PC-9 (cell line): ENCODE results near the gene DCHS1. TPM values are rescaled to one million over a fixed set of nuclear protein-coding genes. Genes with fewer than 3 reads are reported as not detected.

Experiments used
- BruUV-seq: library from RNA; stranded (reverse); fragments of 400-500 nt; replicated peaks from 2 replicates; lab custom pipeline; 2021; lab: Mats Ljungman, UMichigan
- CTCF ChIA-PET: fragments of 300-600 bp; sonication (Branson Sonifier 250); formaldehyde crosslinking; loops from one replicate; lab custom pipeline; 2022; ENCODE audit warnings: antibody characterized with exemption; lab: Charles Lee
- POLR2A ChIA-PET: fragments of 300-600 bp; sonication (Branson Sonifier 250); formaldehyde crosslinking; loops from one replicate; lab custom pipeline; 2022; ENCODE audit warnings: antibody characterized with exemption; ENCODE audit not compliant: unreplicated experiment; lab: Charles Lee
- DNase-seq, 2 experiments: peaks; one replicate each; pipeline versions ENCODE4 v3.0.0 to v3.0.0-alpha.2; 2015 to 2022; ENCODE audit warnings: mixed read lengths in 1 of 2
- H2AFZ ChIP-seq: fragments of 200-600 bp; sonication (generic); 2 replicates; pipeline ENCODE4 v1.8.1; 2017; ENCODE audit warnings: antibody characterized with exemption
- H3F3A ChIP-seq: fragments of 200-600 bp; sonication (generic); 2 replicates; pipeline ENCODE4 v1.8.1; 2017; ENCODE audit warnings: antibody characterized with exemption, mild to moderate bottlenecking, low read depth; ENCODE audit not compliant: insufficient read depth
- H3K27ac ChIP-seq: fragments of 200-600 bp; sonication (generic); 2 replicates; pipeline ENCODE4 v1.6.1; 2016; ENCODE audit warnings: mixed run types
- H3K27me3 ChIP-seq: fragments of 200-600 bp; sonication (generic); 2 replicates; pipeline ENCODE4 v1.6.1; 2016; ENCODE audit warnings: low read depth, mixed run types; ENCODE audit not compliant: insufficient read depth
- H3K36me3 ChIP-seq: fragments of 200-600 bp; sonication (generic); 2 replicates; pipeline ENCODE4 v1.6.1; 2016; ENCODE audit warnings: low read depth, mixed run types
- H3K4me1 ChIP-seq: fragments of 200-600 bp; sonication (generic); replicated peaks from 2 replicates; pipeline ENCODE4 v1.6.1; 2016; ENCODE audit warnings: mixed run types; ENCODE audit not compliant: insufficient read depth
- H3K4me2 ChIP-seq: fragments of 200-600 bp; sonication (generic); 2 replicates; pipeline ENCODE4 v1.6.1; 2017; ENCODE audit warnings: mixed run types
- H3K4me3 ChIP-seq: fragments of 200-600 bp; sonication (generic); 2 replicates; pipeline ENCODE4 v1.6.1; 2016; ENCODE audit warnings: mixed run types
- H3K79me2 ChIP-seq: fragments of 200-600 bp; sonication (generic); 2 replicates; pipeline ENCODE4 v1.6.1; 2017; ENCODE audit warnings: low read depth, mixed run types
- H3K9me2 ChIP-seq: fragments of 200-600 bp; sonication (generic); 2 replicates; pipeline ENCODE4 v1.8.1; 2017; ENCODE audit warnings: mild to moderate bottlenecking; ENCODE audit not compliant: insufficient read depth
- H3K9me3 ChIP-seq: fragments of 200-600 bp; sonication (generic); 2 replicates; pipeline ENCODE4 v1.8.1; 2016; ENCODE audit warnings: low read depth; ENCODE audit not compliant: insufficient read depth
- H4K20me1 ChIP-seq: fragments of 200-600 bp; sonication (generic); 2 replicates; pipeline ENCODE4 v1.8.1; 2017; ENCODE audit not compliant: insufficient read depth
- EZH2 ChIP-seq: fragments of 200-600 bp; sonication (generic); IDR thresholded peaks from 2 replicates; pipeline ENCODE4 v1.8.0; 2017; ENCODE audit warnings: antibody characterized with exemption, low read depth
- intact Hi-C: fragments of 100-400 bp; cut with micrococcal nuclease; formaldehyde crosslinking; loops from one replicate; pipeline ENCODE4 v1.10.0; 2022; ENCODE audit not compliant: unreplicated experiment
- total RNA-seq: library from RNA; stranded (reverse); gene quantifications from 2 replicates; pipeline ENCODE4 v1.2.3, GENCODE V29; 2021
- TF ChIP-seq, protein P1 (sequence below): fragments of 200-600 bp; sonication (generic); conservative IDR thresholded peaks from 2 replicates; pipeline ENCODE4 v1.6.1; 2017; ENCODE audit warnings: mixed run types, antibody characterized with exemption, mild to moderate bottlenecking, moderate library complexity

DCHS1 gene
- total RNA-seq, 1 experiment from 2014 or later: 0.22 TPM

DNA sequence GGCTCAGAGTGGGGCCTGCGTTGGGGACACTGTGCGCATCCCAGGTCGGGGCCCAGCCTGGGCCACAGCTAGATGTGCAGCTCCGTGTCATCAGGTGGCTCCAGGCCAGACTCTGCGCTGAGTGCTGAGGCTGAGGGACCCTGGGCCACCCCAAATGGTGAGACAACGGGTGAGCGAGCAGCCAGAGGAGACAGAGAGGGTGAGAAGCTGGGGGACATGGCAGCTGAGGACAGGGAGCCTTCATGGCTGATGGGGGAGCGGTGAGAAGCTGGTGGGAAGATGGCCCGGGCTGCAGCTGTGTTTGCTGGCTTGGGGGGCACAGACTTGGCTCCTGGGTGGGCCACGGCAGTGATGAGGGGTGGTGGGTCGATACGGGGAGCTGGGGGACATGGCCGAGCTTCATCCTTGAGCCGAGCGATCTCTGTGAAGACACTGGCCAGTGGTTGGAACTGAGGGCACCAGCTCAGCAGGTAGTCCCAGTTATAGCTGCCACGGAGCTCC, 33.8 kb downstream of the DCHS1 start:
- no peak overlapping the region for H2AFZ ChIP-seq
- no peak overlapping the region for H3K4me2 ChIP-seq
- CTCF ChIA-PET: no interaction called here
- no peak overlapping the region for H3K4me3 ChIP-seq
- no peak overlapping the region for H3K27ac ChIP-seq
- TF ChIP-seq EZH2: no peak
- TF ChIP-seq, protein P1, sequence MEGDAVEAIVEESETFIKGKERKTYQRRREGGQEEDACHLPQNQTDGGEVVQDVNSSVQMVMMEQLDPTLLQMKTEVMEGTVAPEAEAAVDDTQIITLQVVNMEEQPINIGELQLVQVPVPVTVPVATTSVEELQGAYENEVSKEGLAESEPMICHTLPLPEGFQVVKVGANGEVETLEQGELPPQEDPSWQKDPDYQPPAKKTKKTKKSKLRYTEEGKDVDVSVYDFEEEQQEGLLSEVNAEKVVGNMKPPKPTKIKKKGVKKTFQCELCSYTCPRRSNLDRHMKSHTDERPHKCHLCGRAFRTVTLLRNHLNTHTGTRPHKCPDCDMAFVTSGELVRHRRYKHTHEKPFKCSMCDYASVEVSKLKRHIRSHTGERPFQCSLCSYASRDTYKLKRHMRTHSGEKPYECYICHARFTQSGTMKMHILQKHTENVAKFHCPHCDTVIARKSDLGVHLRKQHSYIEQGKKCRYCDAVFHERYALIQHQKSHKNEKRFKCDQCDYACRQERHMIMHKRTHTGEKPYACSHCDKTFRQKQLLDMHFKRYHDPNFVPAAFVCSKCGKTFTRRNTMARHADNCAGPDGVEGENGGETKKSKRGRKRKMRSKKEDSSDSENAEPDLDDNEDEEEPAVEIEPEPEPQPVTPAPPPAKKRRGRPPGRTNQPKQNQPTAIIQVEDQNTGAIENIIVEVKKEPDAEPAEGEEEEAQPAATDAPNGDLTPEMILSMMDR: no peak
- no peaks in the 10 kb centered on the region for H4K20me1 ChIP-seq
- no TSS peak for BruUV-seq
- H3K4me1 ChIP-seq: peaks cover 4% of the 10 kb centered on the region; the same call in 1 of the 2 replicates
- DNase-seq: no peak
- H3K9me2 ChIP-seq: no peaks in the 10 kb centered on the region
- no peaks in the 10 kb centered on the region for H3K36me3 ChIP-seq
- H3F3A ChIP-seq: no peaks in the 10 kb centered on the region
- H3K79me2 ChIP-seq: peaks cover 4% of the 10 kb centered on the region; the same call in 1 of the 2 replicates
- no peaks in the 10 kb centered on the region for H3K9me3 ChIP-seq
- intact Hi-C loops: no loop called here
- POLR2A ChIA-PET: no interaction called here
- no peaks in the 10 kb centered on the region for H3K27me3 ChIP-seq

GRCh38 chr11:6620636-6621035, 35.0 kb downstream of the DCHS1 start:
- ChIA-PET CTCF (no interaction called here), POLR2A (interaction anchor here (0.7 kb wide), 1 partner anchor 60 kb away, joined by 12 read pairs; no protein-coding TSS in a partner anchor)
- no TSS peak for BruUV-seq
- intact Hi-C loops: no loop called here
- H3K79me2 ChIP-seq: peaks cover 4% of the 10 kb centered on the region; the same call in 1 of the 2 replicates
- H3K4me3 ChIP-seq: no peak overlapping the region
- no peaks in the 10 kb centered on the region for H3F3A ChIP-seq
- H3K27me3 ChIP-seq: no peaks in the 10 kb centered on the region
- no peak overlapping the region for H3K27ac ChIP-seq
- no peaks in the 10 kb centered on the region for H3K36me3 ChIP-seq
- no peak for TF ChIP-seq EZH2
- TF ChIP-seq, protein P1: no peak
- H3K4me2 ChIP-seq: no peak overlapping the region
- H3K4me1 ChIP-seq: peaks cover 4% of the 10 kb centered on the region; the same call in 1 of the 2 replicates
- no peak for DNase-seq
- H3K9me2 ChIP-seq: no peaks in the 10 kb centered on the region
- H3K9me3 ChIP-seq: no peaks in the 10 kb centered on the region
- no peak overlapping the region for H2AFZ ChIP-seq
- no peaks in the 10 kb centered on the region for H4K20me1 ChIP-seq

- Histone ChIP-seq H3K27ac (no peak within 1 kb of the TSS), H4K20me1 (no peaks in the 10 kb centered on the region), H3K4me2 (peak within 1 kb of the TSS; percentile 96), H3F3A (no peaks in the 10 kb centered on the region), H3K36me3 (no peaks in the 10 kb centered on the region), H3K9me2 (no peaks in the 10 kb centered on the region), H3K9me3 (no peaks in the 10 kb centered on the region), H3K4me1 (peaks cover 4% of the 10 kb centered on the region; the same call in 1 of the 2 replicates), H2AFZ (peak within 1 kb of the TSS; percentile 86), H3K27me3 (no peaks in the 10 kb centered on the region), H3K79me2 (peaks cover 4% of the 10 kb centered on the region; the same call in 1 of the 2 replicates), H3K4me3 (peak within 1 kb of the TSS; percentile 61)
- CTCF ChIA-PET: interaction anchor here (0.5 to 0.6 kb wide), 3 partner anchors 16 to 144 kb away, joined by 3 to 6 read pairs (median 4); no protein-coding TSS in a partner anchor
- TF ChIP-seq EZH2: no peak
- TF ChIP-seq, protein P1: no peak
- peak; percentile 71 to 79 for DNase-seq
- POLR2A ChIA-PET: interaction anchor here (0.6 kb wide), 1 partner anchor 33 kb away, joined by 3 read pairs; no protein-coding TSS in a partner anchor
- intact Hi-C loops: no loop called here
- no TSS peak for BruUV-seq
Measured at GRCh38 chr11:6619004-6619745, 36.4 kb downstream of the DCHS1 start, which contains the start of gene TPP1. Gene TPP1, minus strand, starts transcription at chr11:6619422. Its CDS starts 22 bp downstream, at chr11:6619400.
